Measurements from ENCODE around the gene PHKB.

Gene PHKB

GRCh38 chr16:47732122-47732521, 271.0 kb downstream of the PHKB start:
- peaks cover 10% of the 10 kb centered on the region for H3K4me1 Mint-ChIP-seq (ENCODE audit: low read depth)
- no peak overlapping the region for H3K27ac Mint-ChIP-seq
- no peak overlapping the region for H3K4me3 Mint-ChIP-seq
- peaks cover 14% of the 10 kb centered on the region for H3K27me3 Mint-ChIP-seq
- H3K36me3 Mint-ChIP-seq (ENCODE audit: low read depth): no peaks in the 10 kb centered on the region
- H3K9me3 Mint-ChIP-seq: no peaks in the 10 kb centered on the region

- H3K27ac Mint-ChIP-seq: peak overlapping the region; percentile 68
- H3K9me3 Mint-ChIP-seq: no peaks in the 10 kb centered on the region
Observed at GRCh38 chr16:47732523-47733111, 271.5 kb downstream of the PHKB start.

GRCh38 chr16:47734081-47734857, 273.1 kb downstream of the PHKB start:
- Mint-ChIP-seq H3K4me3 (no peak overlapping the region), H3K36me3 (ENCODE audit: low read depth) (no peaks in the 10 kb centered on the region), H3K9me3 (peaks cover 4% of the 10 kb centered on the region), H3K27me3 (peaks cover 14% of the 10 kb centered on the region), H3K4me1 (ENCODE audit: low read depth) (peaks cover 10% of the 10 kb centered on the region), H3K27ac (no peak overlapping the region)

More at GRCh38 chr16:47732523-47733111, 271.5 kb downstream of the PHKB start:
- H3K4me3 Mint-ChIP-seq: peak overlapping the region; percentile 10
- H3K27me3 Mint-ChIP-seq: peaks cover 14% of the 10 kb centered on the region
- H3K4me1 Mint-ChIP-seq (ENCODE audit: low read depth): peaks cover 10% of the 10 kb centered on the region
- no peaks in the 10 kb centered on the region for H3K36me3 Mint-ChIP-seq (ENCODE audit: low read depth)

GRCh38 chr16:47734987-47735594, 274.0 kb downstream of the PHKB start:
- peaks cover 10% of the 10 kb centered on the region for H3K4me1 Mint-ChIP-seq (ENCODE audit: low read depth)
- H3K9me3 Mint-ChIP-seq: peaks cover 4% of the 10 kb centered on the region
- no peak overlapping the region for H3K4me3 Mint-ChIP-seq
- H3K27me3 Mint-ChIP-seq: peaks cover 10% of the 10 kb centered on the region
- H3K36me3 Mint-ChIP-seq (ENCODE audit: low read depth): no peaks in the 10 kb centered on the region
- H3K27ac Mint-ChIP-seq: no peak overlapping the region

- Mint-ChIP-seq H3K27ac (peak overlapping the region; percentile 2), H3K9me3 (no peaks in the 10 kb centered on the region), H3K4me3 (no peak overlapping the region), H3K36me3 (ENCODE audit: low read depth) (no peaks in the 10 kb centered on the region), H3K27me3 (peaks cover 15% of the 10 kb centered on the region), H3K4me1 (ENCODE audit: low read depth) (no peaks in the 10 kb centered on the region)
Observed at GRCh38 chr16:47750371-47750770, 289.2 kb downstream of the PHKB start.
